Hepatocyte (in vitro differentiated cells): ENCODE results near the gene CCBE1. TPM values are rescaled to one million over a fixed set of nuclear protein-coding genes. Genes with fewer than 3 reads are reported as not detected.

ENCODE experiments used
- DNase-seq: peaks from one replicate; pipeline ENCODE4 v3.0.0-alpha.2; 2016; ENCODE audit warnings: low spot score
- H2AFZ ChIP-seq: fragments of 200-600 bp; sonication (generic); 2 replicates; pipeline ENCODE4 v1.6.0; 2016; ENCODE audit warnings: antibody characterized with exemption, mild to moderate bottlenecking
- H3K27ac ChIP-seq: fragments of 200-600 bp; sonication (generic); 2 replicates; pipeline ENCODE4 v1.5.1; 2016; ENCODE audit warnings: mild to moderate bottlenecking
- H3K27me3 ChIP-seq: fragments of 200-600 bp; sonication (generic); 2 replicates; pipeline ENCODE4 v1.6.1; 2016
- H3K36me3 ChIP-seq: fragments of 200-600 bp; sonication (generic); replicated peaks from 2 replicates; pipeline ENCODE4 v1.5.1; 2016; ENCODE audit warnings: low read depth; ENCODE audit not compliant: insufficient read depth
- H3K4me1 ChIP-seq: fragments of 200-600 bp; sonication (generic); 2 replicates; pipeline ENCODE4 v1.5.1; 2016; ENCODE audit warnings: mild to moderate bottlenecking, moderate library complexity; ENCODE audit not compliant: insufficient read depth
- H3K4me2 ChIP-seq: fragments of 200-600 bp; sonication (generic); 2 replicates; pipeline ENCODE4 v1.6.0; 2016
- H3K4me3 ChIP-seq: fragments of 200-600 bp; sonication (generic); 2 replicates; pipeline ENCODE4 v1.5.1; 2016; ENCODE audit warnings: mild to moderate bottlenecking
- H3K79me2 ChIP-seq: fragments of 200-600 bp; sonication (generic); 2 replicates; pipeline ENCODE4 v1.6.0; 2017; ENCODE audit warnings: mild to moderate bottlenecking
- H3K9me2 ChIP-seq: fragments of 200-600 bp; sonication (generic); replicated peaks from 2 replicates; pipeline ENCODE4 v1.6.0; 2017; ENCODE audit warnings: mild to moderate bottlenecking; ENCODE audit not compliant: insufficient read depth
- H3K9me3 ChIP-seq: fragments of 200-600 bp; sonication (generic); 2 replicates; pipeline ENCODE4 v1.5.1; 2016; ENCODE audit warnings: low read depth, mild to moderate bottlenecking
- H4K20me1 ChIP-seq: fragments of 200-600 bp; sonication (generic); 2 replicates; pipeline ENCODE4 v1.6.0; 2016; ENCODE audit warnings: mild to moderate bottlenecking; ENCODE audit not compliant: insufficient read depth, poor library complexity, severe bottlenecking
- CTCF ChIP-seq: fragments of 200-600 bp; sonication (generic); IDR thresholded peaks from 2 replicates; pipeline ENCODE4 v1.5.1; 2016; ENCODE audit warnings: antibody characterized with exemption, mild to moderate bottlenecking; ENCODE audit not compliant: poor library complexity
- EZH2 ChIP-seq: fragments of 200-600 bp; sonication (generic); IDR thresholded peaks from 2 replicates; pipeline ENCODE4 v1.6.1; 2016; ENCODE audit warnings: antibody characterized with exemption, mild to moderate bottlenecking, borderline replicate concordance
- EZH2phosphoT487 ChIP-seq: fragments of 200-600 bp; sonication (generic); IDR thresholded peaks from one replicate; pipeline ENCODE4 v1.6.1; 2018; ENCODE audit warnings: antibody characterized with exemption, mild to moderate bottlenecking, low read depth, moderate library complexity; ENCODE audit not compliant: unreplicated experiment, severe bottlenecking
- WGBS: methylation state at CpG from one replicate; pipeline ENCODE4 v1.1.6; 2016; ENCODE audit warnings: low lambda C conversion rate; ENCODE audit errors: missing lambda C conversion rate; 5-methylcytosine and 5-hydroxymethylcytosine counted together
- polyA plus RNA-seq: library from polyadenylated mRNA; unstranded; fragments of >200 nt; fragmentation: Nextera tagmentation; extraction: Ambion mirVana; gene quantifications from 2 replicates; pipeline ENCODE4 v1.2.1, GENCODE V29; 2016
- total RNA-seq: library from RNA; depleted of rRNA; stranded (reverse); fragments of >200 nt; gene quantifications from 2 replicates; pipeline ENCODE4 v1.2.3, GENCODE V29; 2014

CCBE1 gene
- total and polyA plus RNA-seq, 2 experiments from 2014 or later = 3.1 to 9.2 TPM

- no peaks in the 10 kb centered on the region for H3K36me3 ChIP-seq
- 66% methylated on average over 3 of the region's 3 CpGs for WGBS
- H3K27ac ChIP-seq = no peak overlapping the region
- no peak overlapping the region for H3K4me3 ChIP-seq
- DNase-seq = no peak
- TF ChIP-seq CTCF = no peak
- no peak for TF ChIP-seq EZH2
- no peak for TF ChIP-seq EZH2phosphoT487
- H3K27me3 ChIP-seq = peaks cover 11% of the 10 kb centered on the region
- H3K4me2 ChIP-seq = no peak overlapping the region
- no peaks in the 10 kb centered on the region for H3K9me2 ChIP-seq
- H2AFZ ChIP-seq = no peak overlapping the region
- H3K79me2 ChIP-seq = no peaks in the 10 kb centered on the region
- peaks cover 12% of the 10 kb centered on the region for H3K4me1 ChIP-seq
- no peaks in the 10 kb centered on the region for H3K9me3 ChIP-seq
- H4K20me1 ChIP-seq = no peaks in the 10 kb centered on the region
Observed at GRCh38 chr18:59664329-59664728, 32.9 kb downstream of the CCBE1 start.

GRCh38 chr18:59663096-59663495 lies 34.1 kb downstream of the CCBE1 start:
- TF ChIP-seq EZH2phosphoT487 = no peak
- TF ChIP-seq EZH2 = no peak
- TF ChIP-seq CTCF = no peak
- Histone ChIP-seq H3K36me3 (no peaks in the 10 kb centered on the region), H3K9me3 (no peaks in the 10 kb centered on the region), H2AFZ (no peak overlapping the region), H3K4me3 (no peak overlapping the region), H3K27ac (no peak overlapping the region), H3K79me2 (no peaks in the 10 kb centered on the region), H3K9me2 (no peaks in the 10 kb centered on the region), H3K4me1 (peaks cover 12% of the 10 kb centered on the region), H4K20me1 (no peaks in the 10 kb centered on the region), H3K4me2 (no peak overlapping the region), H3K27me3 (peaks cover 11% of the 10 kb centered on the region)
- no peak for DNase-seq
- WGBS = 100% methylated on average over 1 of the region's 1 CpG

DNA sequence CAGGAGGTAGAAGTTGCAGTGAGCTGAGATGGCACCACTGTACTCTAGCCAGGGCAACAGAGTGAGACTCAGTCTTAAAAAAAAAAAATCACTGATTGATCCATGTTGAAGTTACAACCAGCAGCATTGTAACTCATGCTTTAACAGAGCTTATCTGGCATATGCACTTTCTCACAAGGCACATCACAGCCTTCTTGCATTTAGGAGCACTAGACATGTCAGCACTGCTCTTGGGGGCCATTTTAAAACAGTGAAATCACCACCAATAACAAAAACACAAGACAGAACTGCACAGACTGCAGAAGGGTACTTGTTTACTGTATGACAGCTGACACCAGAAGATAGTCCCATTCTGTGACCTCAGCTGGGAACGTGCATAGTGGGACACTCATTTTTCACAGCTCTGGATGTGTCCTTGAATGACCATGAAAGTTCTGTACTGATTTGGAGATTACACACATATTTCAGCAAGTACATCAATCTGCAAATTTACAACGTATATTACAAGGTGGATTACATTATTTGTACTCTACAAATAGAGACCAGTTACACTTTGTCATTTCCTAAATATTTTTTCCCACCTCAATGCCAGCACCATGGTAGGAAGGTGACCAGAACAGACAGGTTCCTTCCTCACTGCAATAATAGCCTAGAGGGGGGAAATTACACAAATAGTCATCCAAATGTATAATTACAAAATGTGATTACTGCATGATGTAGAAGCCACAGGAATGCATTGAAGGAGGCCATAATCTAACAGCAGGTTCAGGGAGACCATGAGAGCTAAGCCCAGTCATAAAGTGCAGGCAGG lies 35.1 kb downstream of the CCBE1 start:
- H3K27me3 ChIP-seq = peaks cover 11% of the 10 kb centered on the region
- H3K4me3 ChIP-seq = no peak overlapping the region
- no peak overlapping the region for H2AFZ ChIP-seq
- no peaks in the 10 kb centered on the region for H3K9me2 ChIP-seq
- H3K4me1 ChIP-seq = peaks cover 12% of the 10 kb centered on the region
- H4K20me1 ChIP-seq = no peaks in the 10 kb centered on the region
- H3K36me3 ChIP-seq = no peaks in the 10 kb centered on the region
- no peaks in the 10 kb centered on the region for H3K79me2 ChIP-seq
- H3K4me2 ChIP-seq = no peak overlapping the region
- no peak overlapping the region for H3K27ac ChIP-seq
- TF ChIP-seq EZH2phosphoT487 (no peak), EZH2 (no peak), CTCF (no peak)
- DNase-seq = no peak
- no peaks in the 10 kb centered on the region for H3K9me3 ChIP-seq
- WGBS = 74% methylated on average over 2 of the region's 2 CpGs
